ENCODE measurements around the gene H2BK1. TPM values are rescaled to one million over a fixed set of nuclear protein-coding genes. Genes with fewer than 3 reads are reported as not detected.

Gene H2BK1
- total RNA-seq, 1 donor from 2014 or later: not detected

DNA sequence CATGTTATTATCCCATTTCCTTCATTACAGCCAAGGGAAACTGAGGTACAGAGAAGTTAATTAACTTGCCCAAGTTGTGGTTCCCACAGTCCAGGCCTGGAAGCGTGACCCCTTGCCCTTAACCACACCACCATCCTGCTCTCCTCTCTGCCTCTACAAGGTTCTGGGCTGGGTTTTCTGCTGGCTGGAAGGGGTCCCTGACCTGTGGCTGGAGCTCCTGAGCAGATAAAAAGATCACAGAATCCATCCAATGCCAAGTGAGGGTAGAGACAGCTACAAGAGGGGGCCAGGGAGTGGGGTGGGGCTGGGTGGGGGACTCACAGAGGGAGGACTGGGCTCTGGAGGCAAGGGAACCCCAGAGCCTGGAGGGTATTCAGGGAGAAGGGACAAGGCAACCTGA lies 33.0 kb downstream of the H2BK1 start:
- no peak for DNase-seq

DNA sequence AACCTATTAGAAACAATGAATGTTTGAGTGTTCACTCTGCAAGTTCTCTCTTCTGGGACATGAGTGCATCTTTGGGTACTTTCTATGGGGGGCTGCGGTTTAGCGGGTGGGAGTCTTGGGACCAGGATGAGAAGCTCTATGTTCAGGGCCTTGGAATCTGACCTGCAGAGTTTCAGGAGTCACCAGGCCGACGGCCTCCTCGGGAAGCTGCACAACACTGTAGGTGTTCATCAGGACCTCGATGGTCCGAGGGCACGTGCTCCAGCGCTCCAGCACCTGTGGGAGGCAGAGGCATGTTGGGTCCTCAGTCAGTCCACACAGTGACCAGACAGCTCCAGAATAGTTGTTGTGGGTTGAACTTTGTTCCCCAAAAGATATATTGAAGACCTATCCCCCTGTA lies 33.9 kb downstream of the H2BK1 start:
- no peak for DNase-seq

DNA sequence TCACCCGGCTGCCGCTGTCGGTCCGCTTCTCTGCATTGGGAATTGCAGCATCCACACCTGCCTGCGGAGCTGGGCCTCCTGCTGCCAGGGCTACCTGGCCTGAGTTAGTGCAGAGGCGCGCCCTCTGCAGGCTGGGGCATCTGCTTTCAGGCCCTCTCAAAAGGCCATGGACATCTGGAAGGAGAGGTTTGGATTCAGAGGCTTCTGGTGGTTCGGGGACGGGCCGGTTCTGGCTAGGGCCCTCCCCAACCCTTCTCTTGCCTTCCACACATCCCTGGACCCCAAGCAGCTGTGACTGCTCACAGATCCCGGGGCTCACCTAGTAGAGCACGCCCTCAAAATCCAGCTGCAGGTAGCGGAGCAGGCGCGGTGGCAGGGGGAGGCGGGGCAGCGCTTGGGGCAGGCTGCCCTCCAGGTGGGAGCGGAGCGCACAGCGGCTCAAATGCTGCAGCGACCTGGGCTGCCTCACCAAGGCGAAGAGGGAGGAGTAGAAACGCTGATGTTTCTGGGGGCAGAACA lies 34.4 kb downstream of the H2BK1 start:
- DNase-seq: no peak

DNA sequence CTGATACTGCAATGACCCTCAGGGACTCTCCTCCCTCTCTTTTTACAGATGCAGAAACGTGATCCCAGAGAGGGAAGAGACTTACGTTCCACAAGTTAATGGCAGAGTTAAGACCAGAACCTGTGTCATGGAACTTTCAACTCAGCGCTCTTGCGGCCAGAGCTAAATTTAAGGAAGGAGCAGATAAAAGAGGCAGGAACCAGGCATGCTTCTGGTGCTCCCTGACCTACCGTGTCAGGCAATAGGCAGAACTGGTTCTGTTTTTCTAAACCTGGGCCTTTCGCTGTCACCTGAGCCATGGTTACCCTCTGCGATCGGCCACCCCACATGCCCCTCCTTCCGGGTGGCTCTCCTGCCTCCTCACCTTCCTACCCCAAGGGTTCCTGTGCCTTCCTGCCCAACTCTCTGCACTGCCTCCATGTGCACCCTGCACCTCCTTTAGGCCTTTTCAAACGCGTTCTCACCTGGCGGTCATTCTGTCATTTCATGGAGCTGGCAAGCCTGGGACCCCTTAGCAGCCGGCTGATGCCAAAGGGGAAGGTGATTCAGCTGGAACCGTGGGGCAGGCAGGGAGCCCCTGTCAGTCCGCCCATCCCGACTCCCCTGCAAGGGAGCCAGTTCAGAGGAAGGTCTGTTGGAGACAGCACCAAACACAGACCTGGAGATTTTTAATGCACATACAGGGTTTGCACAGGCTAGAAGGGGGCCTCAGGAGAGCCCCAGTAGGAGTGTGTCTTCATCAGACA lies 35.1 kb downstream of the H2BK1 start:
- DNase-seq: no peak

DNA sequence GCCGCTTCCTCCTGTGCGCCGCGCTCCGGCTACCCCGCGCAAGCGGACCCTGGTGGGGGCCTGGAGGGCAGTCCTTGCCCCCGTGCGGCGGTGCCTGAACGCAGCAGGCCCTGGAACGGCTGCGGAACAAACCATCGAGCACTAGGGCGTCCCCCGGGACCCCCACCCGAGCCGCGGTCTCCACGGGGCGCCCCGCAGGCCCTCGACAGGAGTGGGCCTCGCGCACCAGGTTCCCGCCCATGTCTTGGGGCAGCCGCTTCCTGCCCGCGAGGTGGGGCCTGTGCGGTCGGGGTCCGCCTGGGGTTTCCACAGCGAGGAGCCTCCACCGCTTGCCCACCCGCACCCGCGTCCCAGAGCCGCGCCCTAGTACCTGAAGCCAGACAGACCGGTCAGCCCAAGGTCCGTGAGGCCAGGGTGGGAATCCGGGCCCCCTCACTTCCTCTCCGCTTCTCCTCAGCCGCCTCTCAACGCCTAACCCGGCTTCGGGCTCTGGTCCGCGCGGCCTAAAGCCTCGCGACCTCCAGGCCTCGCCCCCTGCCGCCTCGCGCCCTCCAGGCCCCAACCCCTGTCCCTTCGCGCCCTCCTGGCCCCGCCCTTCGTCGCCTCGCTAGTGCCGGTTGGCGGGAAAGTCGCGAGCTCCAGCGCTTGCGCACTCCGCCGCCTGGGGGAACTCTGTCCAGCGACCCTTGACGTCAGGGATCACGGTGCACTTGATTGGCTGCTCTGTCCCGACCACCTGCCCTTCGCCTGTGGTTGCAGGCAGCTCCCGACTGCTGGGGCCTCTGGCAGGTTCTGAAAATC lies 35.8 kb downstream of the H2BK1 start:
- DNase-seq: peak; percentile 69

DNA sequence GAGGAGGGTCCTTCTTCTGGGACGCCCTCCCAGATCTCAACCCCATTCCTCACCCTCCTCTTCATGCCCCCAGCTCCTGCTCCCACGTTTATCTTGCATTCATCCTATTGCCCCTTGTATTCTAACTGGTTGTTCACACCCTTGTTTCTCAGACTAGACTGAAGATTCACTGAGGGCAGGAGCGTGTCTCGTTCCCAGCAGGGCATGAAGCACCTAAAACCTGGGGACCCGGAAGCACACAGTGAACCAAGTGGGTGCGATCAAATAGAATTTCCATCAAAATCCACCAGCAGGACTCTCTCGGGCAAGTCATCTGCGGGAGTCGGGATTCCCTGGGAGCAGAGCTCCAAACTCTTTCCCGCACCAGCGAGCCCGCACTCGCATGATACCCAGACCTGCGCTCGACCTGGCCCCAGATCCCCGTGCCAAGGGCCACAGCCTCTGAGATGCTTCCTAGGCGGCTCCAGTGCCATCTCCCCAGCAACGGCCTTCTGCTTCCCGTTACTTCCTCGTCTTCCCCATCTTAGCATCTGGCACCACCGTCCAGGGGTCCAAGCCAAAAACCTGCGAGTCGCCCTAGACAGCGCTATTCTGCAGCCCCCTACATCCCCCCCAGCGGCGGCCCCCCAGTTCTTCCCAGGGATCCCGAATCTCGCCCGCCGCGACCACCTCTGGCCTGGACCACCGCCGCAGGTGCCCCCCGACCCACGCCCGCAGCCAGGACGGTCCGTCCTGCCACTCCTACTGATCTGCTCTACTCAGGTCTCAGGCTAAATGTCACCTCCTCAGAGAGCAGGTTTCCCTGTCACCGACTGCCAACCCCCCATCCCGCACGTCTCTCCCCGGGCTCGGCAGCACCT lies 36.7 kb downstream of the H2BK1 start:
- DNase-seq: no peak

DNA sequence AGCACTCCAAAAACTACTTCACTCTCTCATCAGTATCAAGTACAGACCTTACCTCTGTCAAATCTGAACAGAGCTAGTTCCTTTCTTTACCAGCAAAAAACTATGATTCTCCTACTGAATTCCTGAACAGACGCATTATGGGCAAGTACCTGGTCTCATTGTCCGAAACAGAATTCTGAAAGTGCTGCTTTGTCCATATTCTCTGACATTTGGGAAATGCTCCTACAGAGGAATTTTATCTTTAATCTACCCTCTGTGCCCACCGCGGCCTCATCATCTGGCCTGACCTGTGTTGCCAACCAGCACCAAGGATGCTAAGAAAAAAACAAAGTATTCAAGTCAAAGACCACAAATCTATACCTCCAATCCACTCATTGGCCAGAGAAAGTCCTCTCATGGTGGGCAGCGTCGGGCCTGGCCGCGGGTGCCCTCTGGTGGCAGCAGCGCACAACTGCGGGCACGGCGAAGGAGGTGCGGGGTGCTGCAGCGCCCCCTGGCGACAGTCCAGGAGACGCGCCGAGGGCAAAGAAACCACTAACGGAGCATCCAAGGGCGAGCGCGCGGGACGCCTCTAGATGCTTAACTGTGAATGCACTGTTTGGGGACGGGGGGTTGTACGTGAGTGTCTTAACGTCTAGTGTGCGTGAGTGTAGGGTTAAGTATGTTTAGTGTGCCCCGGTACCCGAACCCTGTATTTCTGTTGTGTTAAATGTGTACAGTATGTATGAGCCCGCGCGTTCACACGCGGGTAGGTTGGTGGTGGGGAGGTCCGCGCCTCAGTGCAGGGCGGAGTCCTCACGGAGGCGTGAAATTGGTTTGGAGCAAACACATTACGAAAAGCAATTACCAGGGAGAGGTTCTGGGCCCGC lies 37.8 kb downstream of the H2BK1 start:
- DNase-seq: peak; percentile 81

DNA sequence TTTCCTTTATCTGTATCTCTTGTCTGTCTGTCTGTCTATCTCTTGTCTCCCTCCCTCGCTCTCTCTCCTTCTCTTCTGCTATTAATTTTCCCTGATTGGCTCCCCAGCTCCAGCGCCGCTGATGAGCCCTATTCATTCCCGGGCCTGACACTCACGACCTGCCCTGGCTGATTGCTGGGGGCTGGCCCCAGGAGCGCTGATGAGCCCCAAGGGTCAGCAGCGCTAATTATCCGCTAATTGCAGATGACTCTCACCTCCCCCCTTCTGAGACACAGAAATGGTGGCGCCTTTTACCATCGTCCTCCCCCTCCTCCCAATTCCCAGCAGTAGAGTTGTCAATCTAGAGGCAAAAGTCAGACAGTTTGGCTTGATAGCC lies 41.5 kb downstream of the H2BK1 start:
- DNase-seq: no peak

DNA sequence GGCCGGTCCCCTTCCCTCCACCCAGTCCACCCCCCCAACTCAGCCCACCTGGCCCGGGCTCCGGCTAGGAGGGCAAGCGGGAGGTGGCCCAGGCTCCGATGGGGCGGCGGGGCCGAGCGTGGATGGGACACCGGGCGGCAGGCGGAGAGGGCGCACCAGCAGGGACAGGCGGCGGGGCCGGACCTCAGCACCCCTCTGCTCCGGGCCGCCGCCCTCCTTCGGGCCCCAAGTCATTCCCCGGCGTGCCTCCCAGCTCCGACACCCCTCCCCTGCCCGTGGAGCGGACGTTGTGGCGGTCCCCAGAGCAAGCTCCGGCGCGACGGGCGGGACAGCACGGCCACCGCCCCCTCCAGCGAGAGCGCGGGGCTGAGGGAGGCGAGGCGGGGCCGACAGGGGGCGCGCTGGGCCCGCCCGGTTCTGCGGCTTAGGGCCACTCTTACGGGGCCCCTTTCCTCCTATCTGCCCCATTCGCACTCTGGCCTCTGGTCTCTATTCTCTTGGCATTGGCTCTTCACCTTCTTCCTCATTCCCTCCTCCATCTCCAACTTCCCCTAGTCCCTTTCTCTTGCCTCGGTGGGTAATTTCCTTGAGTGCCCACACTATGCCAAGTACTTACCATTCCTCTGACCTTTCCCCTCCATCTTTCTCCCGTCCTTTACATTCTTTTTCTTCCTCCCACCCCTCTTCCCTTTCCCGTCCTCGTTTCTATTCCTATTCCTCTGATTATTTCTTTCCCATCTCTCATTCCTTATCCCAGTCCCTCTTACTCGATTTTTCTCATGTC lies 42.1 kb downstream of the H2BK1 start:
- peak; percentile 46 for DNase-seq

DNA sequence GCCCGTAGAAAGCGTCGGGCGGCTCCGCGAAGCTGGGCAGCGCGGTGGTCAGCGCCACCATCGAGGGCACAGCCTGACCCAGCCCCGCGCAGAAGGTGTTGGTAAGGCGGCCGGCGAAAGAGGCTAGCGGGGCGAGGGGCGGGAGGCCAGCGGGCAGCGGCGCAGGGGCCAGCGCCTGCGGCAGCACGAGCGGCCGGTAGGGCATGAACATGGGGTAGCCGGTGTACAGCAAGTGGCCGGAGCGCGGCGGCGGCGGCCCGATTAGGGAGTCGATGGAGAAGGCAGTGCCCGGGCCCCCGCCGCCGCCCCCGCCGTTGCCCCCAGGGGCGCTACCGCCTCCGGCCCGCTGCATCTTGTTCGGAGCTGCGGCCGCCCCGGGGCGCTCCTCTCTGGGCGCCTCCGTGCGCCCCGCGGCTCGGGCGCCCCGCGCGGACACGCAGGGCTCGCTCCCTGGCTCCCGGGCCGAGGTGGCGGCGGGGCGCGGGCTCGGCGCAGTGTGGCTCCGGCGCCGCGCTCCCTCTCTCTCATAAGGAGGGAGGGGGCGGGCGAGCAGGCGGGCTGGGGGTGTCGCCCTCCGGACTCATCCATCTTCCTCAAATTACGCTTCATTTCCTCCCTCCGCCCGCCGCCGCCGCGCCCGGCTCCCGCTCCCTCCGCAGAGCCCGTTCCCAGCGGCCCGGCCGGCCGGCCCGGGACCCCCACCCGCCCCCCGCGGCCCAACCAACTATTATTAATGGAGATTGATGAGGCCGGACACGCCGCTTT lies 42.9 kb downstream of the H2BK1 start, which contains the start of gene GBX1:
TSS of gene GBX1 (minus strand) at position 498 of the 765 bp plus-strand sequence. CDS start at position 352, 146 bp downstream.
- peak; percentile 38 for DNase-seq

DNA sequence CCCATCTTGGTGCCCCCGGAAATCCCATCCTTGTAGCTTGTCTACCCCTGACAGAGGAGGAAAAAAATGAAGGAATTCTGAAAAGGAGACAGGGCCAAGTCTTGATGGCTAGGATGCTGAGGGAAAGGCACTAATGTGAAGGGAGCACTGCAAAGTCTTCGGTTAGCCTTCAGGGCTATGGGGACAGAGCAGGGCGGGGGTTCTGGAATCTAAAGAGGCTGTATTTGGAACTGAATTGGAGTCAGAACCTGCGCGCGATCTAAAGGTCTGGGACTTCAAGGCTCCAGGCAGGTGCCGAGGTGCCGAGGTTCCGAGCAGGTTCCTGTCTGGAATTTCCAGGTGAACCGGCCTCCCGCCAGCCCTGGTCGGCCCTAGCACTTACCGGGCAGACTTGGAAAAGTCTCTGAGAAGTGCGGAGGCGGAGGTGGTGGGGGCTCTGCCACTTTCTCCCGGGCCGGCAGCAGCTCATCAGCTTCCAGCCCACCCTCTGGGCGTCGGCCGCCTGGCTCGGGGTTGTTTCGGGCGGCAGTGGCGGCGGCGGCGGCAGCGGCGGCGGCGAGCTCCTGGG lies 43.6 kb downstream of the H2BK1 start:
- DNase-seq: no peak

DNA sequence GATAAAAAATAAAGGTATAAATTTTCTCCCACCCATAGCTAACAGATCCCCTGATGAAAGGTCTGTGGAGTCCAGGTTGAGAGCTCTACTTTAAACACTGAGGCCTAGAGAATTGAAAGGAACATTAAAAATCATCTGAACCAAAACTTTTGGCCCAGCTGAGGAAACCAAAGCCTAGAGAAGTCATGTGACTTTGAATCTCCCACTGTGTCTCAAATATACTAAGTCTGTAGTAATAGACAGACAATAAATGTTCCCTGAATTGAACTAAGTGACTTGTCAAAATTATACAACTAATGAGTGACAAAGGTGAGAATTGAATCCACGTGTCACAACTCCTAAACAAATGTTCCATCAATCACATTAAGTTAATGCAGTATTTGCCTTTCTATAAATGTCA lies 48.5 kb downstream of the H2BK1 start:
- no peak for DNase-seq

Other genes with a start within 250 kb of the H2BK1 start
- gene KCNH2, start 232.2 kb downstream of the H2BK1 start, total RNA-seq: under 0.01 TPM in 1 of 2 replicates, not detected in the other
- 33.4 and 103 TPM in 2 replicates for gene NOS3, start 219.5 kb downstream of the H2BK1 start, total RNA-seq
- 0.28 TPM in 1 of 2 replicates, not detected in the other for gene ATG9B, start 186.0 kb downstream of the H2BK1 start, total RNA-seq
- gene ABCB8, start 182.0 kb downstream of the H2BK1 start, total RNA-seq: 20.4 and 38.2 TPM in 2 replicates
- 0.42 TPM in 1 of 2 replicates, not detected in the other for gene ASIC3, start 162.0 kb downstream of the H2BK1 start, total RNA-seq
- 14.1 and 17.6 TPM in 2 replicates for gene CDK5, start 152.6 kb downstream of the H2BK1 start, total RNA-seq
- 93.6 and 113 TPM in 2 replicates for gene SLC4A2, start 150.9 kb downstream of the H2BK1 start, total RNA-seq
- 67.0 and 69.6 TPM in 2 replicates for gene FASTK, start 129.7 kb downstream of the H2BK1 start, total RNA-seq
- gene TMUB1, start 127.0 kb downstream of the H2BK1 start, total RNA-seq: 28.4 and 35.6 TPM in 2 replicates
- 94.9 and 142 TPM in 2 replicates for gene AGAP3, start 124.0 kb downstream of the H2BK1 start, total RNA-seq
- gene GBX1, start 42.8 kb downstream of the H2BK1 start, total RNA-seq: not detected in 2 replicates
- gene ASB10, start 23.2 kb downstream of the H2BK1 start, total RNA-seq: not detected in 2 replicates
- gene ABCF2, start 16.7 kb upstream of the H2BK1 start, total RNA-seq: 74.6 and 76.2 TPM in 2 replicates
- 49.9 and 66.1 TPM in 2 replicates for gene CHPF2, start 22.0 kb upstream of the H2BK1 start, total RNA-seq
- 0.85 and 2.0 TPM in 2 replicates for gene SMARCD3, start 38.2 kb upstream of the H2BK1 start, total RNA-seq
- gene NUB1, start 131.3 kb upstream of the H2BK1 start, total RNA-seq: 45.4 and 54.2 TPM in 2 replicates
- gene WDR86, start 199.6 kb upstream of the H2BK1 start, total RNA-seq: not detected in 2 replicates
- gene CRYGN, start 229.7 kb upstream of the H2BK1 start, total RNA-seq: not detected in 2 replicates

All from dermis blood vessel endothelial cell (primary cell).